HG03095 (cell line): ENCODE results near the gene EFCAB12.
"Not testable (repeated sequence)": the region's sequence is repeated elsewhere in the genome, so short reads cannot be mapped to it uniquely, and the experiment has no call there.

Experiments used
- ATAC-seq: cut with Tn5 transposase; IDR thresholded peaks from one replicate; pipeline ENCODE4 v1.9.1; 2021; ENCODE audit warnings: moderate library complexity; ENCODE audit not compliant: unreplicated experiment

Gene EFCAB12

GRCh38 chr3:129421988-129422745, 6.3 kb downstream of the EFCAB12 start:
- no peak for ATAC-seq

GRCh38 chr3:129421236-129421883, 7.1 kb downstream of the EFCAB12 start:
- no peak for ATAC-seq

GRCh38 chr3:129419476-129419875, 9.0 kb downstream of the EFCAB12 start:
- ATAC-seq, result no peak

GRCh38 chr3:129418041-129418973, 10.1 kb downstream of the EFCAB12 start:
- no peak for ATAC-seq

- ATAC-seq, result no peak
These were observed 11.1 kb downstream of the EFCAB12 start for GRCh38 chr3:129417326-129417725.

GRCh38 chr3:129416415-129416814, 12.0 kb downstream of the EFCAB12 start:
- ATAC-seq, result no peak

- no peak for ATAC-seq
These were observed 12.6 kb downstream of the EFCAB12 start for GRCh38 chr3:129415830-129416229.

GRCh38 chr3:129415378-129415777, 13.1 kb downstream of the EFCAB12 start:
- no peak for ATAC-seq

GRCh38 chr3:129413687-129414506, 14.5 kb downstream of the EFCAB12 start:
- peak; percentile 69 for ATAC-seq

GRCh38 chr3:129413238-129413637, 15.2 kb downstream of the EFCAB12 start:
- not testable (repeated sequence) for ATAC-seq

- ATAC-seq, result no peak
These were observed 15.8 kb downstream of the EFCAB12 start for GRCh38 chr3:129412542-129413198.

- no peak for ATAC-seq
These were observed 17.5 kb downstream of the EFCAB12 start for GRCh38 chr3:129410971-129411370.

- no peak for ATAC-seq
These were observed 18.9 kb downstream of the EFCAB12 start for GRCh38 chr3:129409541-129409940.

GRCh38 chr3:129404610-129405009, 23.8 kb downstream of the EFCAB12 start:
- ATAC-seq, result peak; percentile 48

- ATAC-seq, result no peak
These were observed 24.3 kb downstream of the EFCAB12 start for GRCh38 chr3:129404130-129404529.

- no peak for ATAC-seq
These were observed 25.0 kb downstream of the EFCAB12 start for GRCh38 chr3:129403450-129403849.

GRCh38 chr3:129402616-129403015, 25.8 kb downstream of the EFCAB12 start:
- no peak for ATAC-seq

- no peak for ATAC-seq
These were observed 26.2 kb downstream of the EFCAB12 start for GRCh38 chr3:129402210-129402609.

- ATAC-seq, result no peak
These were observed 28.5 kb downstream of the EFCAB12 start for GRCh38 chr3:129399895-129400357.
